Hepatocyte (in vitro differentiated cells): Measurements from ENCODE around the gene GPAT3. TPM values are rescaled to one million over a fixed set of nuclear protein-coding genes. Genes with fewer than 3 reads are reported as not detected.
A peak's percentile ranks its signal among the peaks of the same experiment; 100 is the strongest.
"Not testable (repeated sequence)": the region's sequence is repeated elsewhere in the genome, so short reads cannot be mapped to it uniquely, and the experiment has no call there.

Experiments used
- DNase-seq: peaks from one replicate; pipeline ENCODE4 v3.0.0-alpha.2; 2016; ENCODE audit warnings: low spot score
- H2AFZ ChIP-seq: fragments of 200-600 bp; sonication (generic); 2 replicates; pipeline ENCODE4 v1.6.0; 2016; ENCODE audit warnings: antibody characterized with exemption, mild to moderate bottlenecking
- H3K27ac ChIP-seq: fragments of 200-600 bp; sonication (generic); 2 replicates; pipeline ENCODE4 v1.5.1; 2016; ENCODE audit warnings: mild to moderate bottlenecking
- H3K27me3 ChIP-seq: fragments of 200-600 bp; sonication (generic); 2 replicates; pipeline ENCODE4 v1.6.1; 2016
- H3K36me3 ChIP-seq: fragments of 200-600 bp; sonication (generic); replicated peaks from 2 replicates; pipeline ENCODE4 v1.5.1; 2016; ENCODE audit warnings: low read depth; ENCODE audit not compliant: insufficient read depth
- H3K4me1 ChIP-seq: fragments of 200-600 bp; sonication (generic); 2 replicates; pipeline ENCODE4 v1.5.1; 2016; ENCODE audit warnings: mild to moderate bottlenecking, moderate library complexity; ENCODE audit not compliant: insufficient read depth
- H3K4me2 ChIP-seq: fragments of 200-600 bp; sonication (generic); 2 replicates; pipeline ENCODE4 v1.6.0; 2016
- H3K4me3 ChIP-seq: fragments of 200-600 bp; sonication (generic); 2 replicates; pipeline ENCODE4 v1.5.1; 2016; ENCODE audit warnings: mild to moderate bottlenecking
- H3K79me2 ChIP-seq: fragments of 200-600 bp; sonication (generic); 2 replicates; pipeline ENCODE4 v1.6.0; 2017; ENCODE audit warnings: mild to moderate bottlenecking
- H3K9me2 ChIP-seq: fragments of 200-600 bp; sonication (generic); replicated peaks from 2 replicates; pipeline ENCODE4 v1.6.0; 2017; ENCODE audit warnings: mild to moderate bottlenecking; ENCODE audit not compliant: insufficient read depth
- H3K9me3 ChIP-seq: fragments of 200-600 bp; sonication (generic); 2 replicates; pipeline ENCODE4 v1.5.1; 2016; ENCODE audit warnings: low read depth, mild to moderate bottlenecking
- H4K20me1 ChIP-seq: fragments of 200-600 bp; sonication (generic); 2 replicates; pipeline ENCODE4 v1.6.0; 2016; ENCODE audit warnings: mild to moderate bottlenecking; ENCODE audit not compliant: insufficient read depth, poor library complexity, severe bottlenecking
- EZH2 ChIP-seq: fragments of 200-600 bp; sonication (generic); IDR thresholded peaks from 2 replicates; pipeline ENCODE4 v1.6.1; 2016; ENCODE audit warnings: antibody characterized with exemption, mild to moderate bottlenecking, borderline replicate concordance
- EZH2phosphoT487 ChIP-seq: fragments of 200-600 bp; sonication (generic); IDR thresholded peaks from one replicate; pipeline ENCODE4 v1.6.1; 2018; ENCODE audit warnings: antibody characterized with exemption, mild to moderate bottlenecking, low read depth, moderate library complexity; ENCODE audit not compliant: unreplicated experiment, severe bottlenecking
- WGBS: methylation state at CpG from one replicate; pipeline ENCODE4 v1.1.6; 2016; ENCODE audit warnings: low lambda C conversion rate; ENCODE audit errors: missing lambda C conversion rate; 5-methylcytosine and 5-hydroxymethylcytosine counted together
- polyA plus RNA-seq: library from polyadenylated mRNA; unstranded; fragments of >200 nt; fragmentation: Nextera tagmentation; extraction: Ambion mirVana; gene quantifications from 2 replicates; pipeline ENCODE4 v1.2.1, GENCODE V29; 2016
- total RNA-seq: library from RNA; depleted of rRNA; stranded (reverse); fragments of >200 nt; gene quantifications from 2 replicates; pipeline ENCODE4 v1.2.3, GENCODE V29; 2014
- TF ChIP-seq, protein P1 (sequence below): fragments of 200-600 bp; sonication (generic); IDR thresholded peaks from 2 replicates; pipeline ENCODE4 v1.5.1; 2016; ENCODE audit warnings: antibody characterized with exemption, mild to moderate bottlenecking; ENCODE audit not compliant: poor library complexity

GPAT3 gene
- total and polyA plus RNA-seq, 2 experiments from 2014 or later, result 3.3 to 4.4 TPM

DNA sequence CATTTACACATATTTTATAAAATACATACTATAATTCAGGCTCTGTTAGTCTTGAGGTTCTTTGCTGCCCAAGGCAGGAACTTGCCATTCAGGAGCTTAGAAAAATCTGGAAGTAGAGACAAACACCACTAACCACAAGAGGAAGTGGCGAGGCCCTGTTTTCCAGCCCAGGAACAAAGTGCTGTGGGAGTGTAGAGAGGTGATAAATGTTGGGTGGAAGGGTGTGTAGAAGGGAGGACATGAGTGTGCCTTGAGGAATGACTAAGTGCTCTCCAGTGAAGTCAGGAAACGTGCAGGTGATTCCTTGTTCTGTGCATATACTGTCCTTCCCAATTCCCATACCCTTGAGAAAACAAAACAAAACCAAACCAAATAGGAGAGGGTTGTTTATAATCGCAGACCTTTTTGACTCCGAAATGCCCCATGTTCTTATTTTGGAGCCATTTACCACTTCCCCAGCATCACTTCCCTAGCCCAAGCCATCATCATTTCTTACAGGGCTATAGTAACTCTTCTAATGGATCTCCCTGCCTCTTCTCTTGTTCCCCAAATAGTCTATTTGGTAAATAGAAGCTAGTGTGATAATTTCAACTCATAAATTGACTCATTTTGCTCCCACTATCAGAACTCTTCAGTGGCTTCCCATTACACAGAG is 83.2 kb downstream of the GPAT3 start:
- peaks cover 8% of the 10 kb centered on the region for H3K4me1 ChIP-seq
- H3K9me3 ChIP-seq, result no peaks in the 10 kb centered on the region
- H3K27me3 ChIP-seq, result no peaks in the 10 kb centered on the region
- H3K27ac ChIP-seq, result peak overlapping the region; percentile 68
- H3K4me2 ChIP-seq, result peak overlapping the region; percentile 4
- no peak overlapping the region for H2AFZ ChIP-seq
- H4K20me1 ChIP-seq, result no peaks in the 10 kb centered on the region
- H3K9me2 ChIP-seq, result no peaks in the 10 kb centered on the region
- no peaks in the 10 kb centered on the region for H3K36me3 ChIP-seq
- no peak for DNase-seq
- no peak overlapping the region for H3K4me3 ChIP-seq
- 76% methylated on average over 4 of the region's 4 CpGs for WGBS
- no peaks in the 10 kb centered on the region for H3K79me2 ChIP-seq
- TF ChIP-seq EZH2phosphoT487, result no peak
- TF ChIP-seq, protein P1, sequence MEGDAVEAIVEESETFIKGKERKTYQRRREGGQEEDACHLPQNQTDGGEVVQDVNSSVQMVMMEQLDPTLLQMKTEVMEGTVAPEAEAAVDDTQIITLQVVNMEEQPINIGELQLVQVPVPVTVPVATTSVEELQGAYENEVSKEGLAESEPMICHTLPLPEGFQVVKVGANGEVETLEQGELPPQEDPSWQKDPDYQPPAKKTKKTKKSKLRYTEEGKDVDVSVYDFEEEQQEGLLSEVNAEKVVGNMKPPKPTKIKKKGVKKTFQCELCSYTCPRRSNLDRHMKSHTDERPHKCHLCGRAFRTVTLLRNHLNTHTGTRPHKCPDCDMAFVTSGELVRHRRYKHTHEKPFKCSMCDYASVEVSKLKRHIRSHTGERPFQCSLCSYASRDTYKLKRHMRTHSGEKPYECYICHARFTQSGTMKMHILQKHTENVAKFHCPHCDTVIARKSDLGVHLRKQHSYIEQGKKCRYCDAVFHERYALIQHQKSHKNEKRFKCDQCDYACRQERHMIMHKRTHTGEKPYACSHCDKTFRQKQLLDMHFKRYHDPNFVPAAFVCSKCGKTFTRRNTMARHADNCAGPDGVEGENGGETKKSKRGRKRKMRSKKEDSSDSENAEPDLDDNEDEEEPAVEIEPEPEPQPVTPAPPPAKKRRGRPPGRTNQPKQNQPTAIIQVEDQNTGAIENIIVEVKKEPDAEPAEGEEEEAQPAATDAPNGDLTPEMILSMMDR, result no peak
- no peak for TF ChIP-seq EZH2

DNA sequence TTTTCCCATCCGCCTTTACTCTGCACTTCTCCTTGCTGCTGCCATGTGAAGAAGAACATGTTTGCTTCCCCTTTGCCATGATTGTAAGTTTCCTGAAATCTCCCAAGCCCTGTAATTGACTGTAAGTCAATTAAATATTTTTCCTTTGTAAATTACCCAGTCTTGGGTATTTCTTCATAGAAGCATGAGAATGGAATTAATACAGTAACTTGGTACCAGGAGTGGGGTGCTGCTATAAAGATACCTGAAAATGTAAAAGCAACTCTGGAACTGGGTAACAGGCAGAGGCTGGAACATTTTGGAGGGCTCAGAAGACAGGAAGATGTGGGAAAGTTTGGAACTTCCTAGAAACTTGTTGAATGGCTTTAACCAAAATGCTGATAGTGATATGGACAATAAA is 86.2 kb downstream of the GPAT3 start:
- not testable (repeated sequence) for H3K4me1 ChIP-seq, H4K20me1 ChIP-seq, H3K27me3 ChIP-seq, H3K4me3 ChIP-seq, H3K27ac ChIP-seq, H3K9me3 ChIP-seq, H3K79me2 ChIP-seq, H2AFZ ChIP-seq, H3K4me2 ChIP-seq, DNase-seq, H3K36me3 ChIP-seq, H3K9me2 ChIP-seq
- 93% methylated on average over 1 of the region's 1 CpG for WGBS

DNA sequence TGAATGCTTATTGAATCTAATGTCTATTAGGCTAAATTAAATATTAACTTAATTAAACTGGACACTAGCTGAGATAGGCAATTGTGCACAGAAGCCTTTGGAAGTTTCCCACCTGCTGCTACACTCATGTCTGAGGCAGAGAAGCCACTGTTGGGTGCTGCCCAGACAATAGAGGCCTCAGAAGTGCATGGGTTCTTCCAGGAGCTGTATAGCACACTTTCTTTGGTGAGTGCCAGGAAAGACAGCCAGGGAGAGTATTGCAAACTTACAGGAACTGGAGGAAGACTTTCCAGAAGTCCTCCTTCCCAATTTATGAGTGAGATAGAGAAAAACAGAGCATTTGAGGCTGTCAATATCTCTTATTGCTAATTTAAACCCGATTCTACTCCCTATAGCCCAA is 89.9 kb downstream of the GPAT3 start:
- 97% methylated on average over 1 of the region's 1 CpG for WGBS

DNA sequence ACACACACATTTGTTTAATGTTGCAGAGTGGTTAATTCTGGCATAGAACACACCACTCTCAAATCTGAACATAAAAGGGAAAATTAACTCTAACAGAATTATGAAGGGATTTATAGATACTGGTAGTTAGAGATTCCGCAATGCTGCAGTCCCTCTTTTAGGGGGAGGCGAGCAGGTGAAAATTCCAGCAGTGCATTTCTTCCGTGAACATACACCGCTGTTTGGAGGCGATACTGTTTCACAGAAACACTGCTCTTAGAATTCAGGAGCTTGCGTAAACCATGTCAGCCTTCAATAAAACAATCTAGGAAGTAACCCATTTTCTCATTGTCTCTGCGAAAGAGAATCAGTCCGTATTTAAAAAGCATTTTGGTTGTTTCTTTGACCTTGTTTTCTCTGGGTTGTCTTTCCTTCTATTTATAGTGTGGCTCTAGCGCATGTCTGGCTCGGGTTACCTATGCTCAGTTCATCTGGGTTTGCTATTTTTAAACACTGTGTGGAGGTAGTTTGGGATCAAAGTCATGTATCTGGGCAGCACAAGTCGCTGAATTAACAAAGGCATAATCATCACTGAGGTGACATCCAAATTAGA is 90.4 kb downstream of the GPAT3 start:
- Histone ChIP-seq H2AFZ (no peak overlapping the region), H3K36me3 (no peaks in the 10 kb centered on the region), H3K9me3 (no peaks in the 10 kb centered on the region), H3K4me3 (no peak overlapping the region), H3K27me3 (no peaks in the 10 kb centered on the region), H3K4me2 (no peak overlapping the region), H3K9me2 (no peaks in the 10 kb centered on the region), H3K27ac (no peak overlapping the region), H3K79me2 (no peaks in the 10 kb centered on the region), H4K20me1 (no peaks in the 10 kb centered on the region), H3K4me1 (peaks cover 9% of the 10 kb centered on the region)
- TF ChIP-seq, protein P1, result no peak
- TF ChIP-seq EZH2phosphoT487 (no peak), EZH2 (no peak)
- 78% methylated on average over 11 of the region's 11 CpGs for WGBS
- no peak for DNase-seq

More for the DNA sequence above, 89.9 kb downstream of the GPAT3 start:
- Histone ChIP-seq H3K4me2 (no peak overlapping the region), H3K4me3 (no peak overlapping the region), H3K4me1 (peaks cover 9% of the 10 kb centered on the region), H3K27me3 (no peaks in the 10 kb centered on the region), H3K9me2 (no peaks in the 10 kb centered on the region), H3K36me3 (no peaks in the 10 kb centered on the region), H3K9me3 (no peaks in the 10 kb centered on the region), H4K20me1 (no peaks in the 10 kb centered on the region), H2AFZ (no peak overlapping the region), H3K79me2 (no peaks in the 10 kb centered on the region), H3K27ac (no peak overlapping the region)
- no peak for DNase-seq
- TF ChIP-seq EZH2phosphoT487, result no peak
